Measurements from ENCODE around the gene OR2AP1. TPM values are rescaled to one million over a fixed set of nuclear protein-coding genes. Genes with fewer than 3 reads are reported as not detected.
"Not testable (repeated sequence)": the region's sequence is repeated elsewhere in the genome, so short reads cannot be mapped to it uniquely, and the experiment has no call there.

The OR2AP1 gene
- not detected in 2 replicates for total RNA-seq
- polyA plus RNA-seq = not detected in 2 replicates

GRCh38 chr12:55572168-55572567 is at the start of gene OR2AP1:
OR2AP1 (plus strand) TSS chr12:55572468; CDS start chr12:55574415, 1,947 bp downstream.
- DNase-seq (ENCODE audit: low spot score) = no peak
- no peaks in the 10 kb centered on the region for H3K36me3 ChIP-seq (replicated peaks; ENCODE audit: insufficient read depth, low read depth)
- H2AFZ ChIP-seq = no peak within 1 kb of the TSS
- TF ChIP-seq CTCF (IDR thresholded peaks at IDR 0.05; ENCODE audit: poor library complexity) = no peak
- no peaks in the 10 kb centered on the region for H3K9me3 ChIP-seq (ENCODE audit: low read depth)
- no peaks in the 10 kb centered on the region for H4K20me1 ChIP-seq (ENCODE audit: insufficient read depth, poor library complexity, severe bottlenecking)
- no peaks in the 10 kb centered on the region for H3K4me1 ChIP-seq (ENCODE audit: insufficient read depth)
- no peaks in the 10 kb centered on the region for H3K27me3 ChIP-seq
- H3K4me3 ChIP-seq = no peak within 1 kb of the TSS
- no peaks in the 10 kb centered on the region for H3K79me2 ChIP-seq
- no peak within 1 kb of the TSS for H3K27ac ChIP-seq
- 91% methylated on average over 1 of the region's 1 CpG for WGBS (ENCODE audit: low lambda C conversion rate, missing lambda C conversion rate)
- H3K9me2 ChIP-seq (replicated peaks; ENCODE audit: insufficient read depth) = no peaks in the 10 kb centered on the region
- no peak within 1 kb of the TSS for H3K4me2 ChIP-seq

- H3K9me3 ChIP-seq (ENCODE audit: low read depth); H2AFZ ChIP-seq; H4K20me1 ChIP-seq (ENCODE audit: insufficient read depth, poor library complexity, severe bottlenecking); H3K36me3 ChIP-seq (replicated peaks; ENCODE audit: insufficient read depth, low read depth); H3K27ac ChIP-seq; H3K4me2 ChIP-seq; H3K27me3 ChIP-seq; DNase-seq (ENCODE audit: low spot score); H3K4me1 ChIP-seq (ENCODE audit: insufficient read depth); H3K4me3 ChIP-seq; H3K79me2 ChIP-seq; H3K9me2 ChIP-seq (replicated peaks; ENCODE audit: insufficient read depth): not testable (repeated sequence)
- WGBS (ENCODE audit: low lambda C conversion rate, missing lambda C conversion rate) = 78% methylated on average over 2 of the region's 2 CpGs
Observed at GRCh38 chr12:55548235-55548634, 24.0 kb upstream of the OR2AP1 start.

GRCh38 chr12:55548756-55549155 is 23.5 kb upstream of the OR2AP1 start:
- H3K9me3 ChIP-seq (ENCODE audit: low read depth) = no peaks in the 10 kb centered on the region
- H3K4me1 ChIP-seq (ENCODE audit: insufficient read depth) = no peaks in the 10 kb centered on the region
- TF ChIP-seq EZH2 (IDR thresholded peaks at IDR 0.05; ENCODE audit: borderline replicate concordance) = no peak
- TF ChIP-seq EZH2phosphoT487 (IDR thresholded peaks at IDR 0.05; ENCODE audit: low read depth, severe bottlenecking, unreplicated experiment) = no peak
- no peak for TF ChIP-seq CTCF (IDR thresholded peaks at IDR 0.05; ENCODE audit: poor library complexity)

DNA sequence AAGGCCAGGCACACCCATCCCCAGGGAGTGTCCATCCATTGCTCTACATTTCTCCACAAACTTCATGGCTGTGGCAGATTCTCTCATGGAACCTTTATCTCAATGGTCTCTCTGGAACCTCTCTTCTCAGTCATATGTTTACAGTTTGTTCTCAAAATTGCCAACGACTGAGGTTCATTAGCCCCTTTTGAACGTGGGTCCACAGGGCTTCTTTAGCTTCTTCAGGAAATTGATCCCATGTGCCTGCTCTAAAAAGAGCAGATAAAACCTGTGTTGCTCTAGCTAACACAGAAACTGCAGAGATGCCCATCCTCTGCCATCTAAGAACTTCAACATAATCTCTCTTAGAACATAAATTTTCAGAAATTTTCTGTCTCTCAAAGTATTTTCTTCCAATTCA is 23.0 kb upstream of the OR2AP1 start, which contains the start of gene OR6C4:
TSS of gene OR6C4 (plus strand) at position 301 of the 400 bp plus-strand sequence. CDS start 1,625 bp downstream, outside the sequence.
- Histone ChIP-seq H3K4me2 (no peak within 1 kb of the TSS), H2AFZ (no peak within 1 kb of the TSS), H3K9me2 (replicated peaks; ENCODE audit: insufficient read depth) (no peaks in the 10 kb centered on the region), H3K27me3 (no peaks in the 10 kb centered on the region), H3K36me3 (replicated peaks; ENCODE audit: insufficient read depth, low read depth) (no peaks in the 10 kb centered on the region), H3K9me3 (ENCODE audit: low read depth) (no peaks in the 10 kb centered on the region), H3K4me3 (no peak within 1 kb of the TSS), H3K4me1 (ENCODE audit: insufficient read depth) (no peaks in the 10 kb centered on the region), H4K20me1 (ENCODE audit: insufficient read depth, poor library complexity, severe bottlenecking) (no peaks in the 10 kb centered on the region), H3K27ac (no peak within 1 kb of the TSS), H3K79me2 (no peaks in the 10 kb centered on the region)
- DNase-seq (ENCODE audit: low spot score) = no peak
- no peak for TF ChIP-seq EZH2 (IDR thresholded peaks at IDR 0.05; ENCODE audit: borderline replicate concordance)
- TF ChIP-seq CTCF (IDR thresholded peaks at IDR 0.05; ENCODE audit: poor library complexity) = no peak
- TF ChIP-seq EZH2phosphoT487 (IDR thresholded peaks at IDR 0.05; ENCODE audit: low read depth, severe bottlenecking, unreplicated experiment) = no peak
- WGBS (ENCODE audit: low lambda C conversion rate, missing lambda C conversion rate) = 54% methylated on average over 2 of the region's 2 CpGs

More at GRCh38 chr12:55548756-55549155, 23.5 kb upstream of the OR2AP1 start:
- H4K20me1 ChIP-seq (ENCODE audit: insufficient read depth, poor library complexity, severe bottlenecking) = no peaks in the 10 kb centered on the region
- no peak overlapping the region for H3K4me2 ChIP-seq
- no peaks in the 10 kb centered on the region for H3K9me2 ChIP-seq (replicated peaks; ENCODE audit: insufficient read depth)
- H3K79me2 ChIP-seq = no peaks in the 10 kb centered on the region
- H3K4me3 ChIP-seq = no peak overlapping the region
- no peaks in the 10 kb centered on the region for H3K27me3 ChIP-seq
- no peak overlapping the region for H2AFZ ChIP-seq
- no peak overlapping the region for H3K27ac ChIP-seq
- DNase-seq (ENCODE audit: low spot score) = no peak
- H3K36me3 ChIP-seq (replicated peaks; ENCODE audit: insufficient read depth, low read depth) = no peaks in the 10 kb centered on the region

Measured in hepatocyte (in vitro differentiated cells).